MCF 10A (cell line): ENCODE measurements around the gene CDH15. TPM values are rescaled to one million over a fixed set of nuclear protein-coding genes. Genes with fewer than 3 reads are reported as not detected.

Experiments
- BruUV-seq: library from RNA; stranded (reverse); fragments of 400-500 nt; replicated peaks from 2 replicates; lab custom pipeline; 2021; lab: Mats Ljungman, UMichigan
- CTCF ChIA-PET: fragments of 300-600 bp; sonication (Branson Sonifier 250); formaldehyde crosslinking; extraction: SDS; loops from one replicate; lab custom pipeline; 2021; ENCODE audit warnings: antibody characterized with exemption, inconsistent platforms; lab: Yijun Ruan, JAX
- POLR2A ChIA-PET: fragments of 300-600, 350-650 bp; sonication (Branson Sonifier 250); formaldehyde crosslinking; extraction: SDS; loops from one replicate; lab custom pipeline; 2020; ENCODE audit warnings: antibody characterized with exemption, inconsistent platforms; lab: Yijun Ruan, JAX
- DNase-seq: peaks from one replicate; pipeline ENCODE4 v3.0.0-alpha.2; 2018; ENCODE audit not compliant: unreplicated experiment
- H3K27ac Mint-ChIP-seq: one replicate; pipeline ENCODE4 v1.8.0; 2022; ENCODE audit warnings: mild to moderate bottlenecking, low read depth, mixed read lengths; ENCODE audit not compliant: unreplicated experiment
- H3K27me3 Mint-ChIP-seq: one replicate; pipeline ENCODE4 v1.8.0; 2022; ENCODE audit warnings: mixed read lengths; ENCODE audit not compliant: insufficient read depth, unreplicated experiment
- H3K36me3 Mint-ChIP-seq: one replicate; pipeline ENCODE4 v1.8.0; 2022; ENCODE audit warnings: mild to moderate bottlenecking, moderate library complexity, mixed read lengths; ENCODE audit not compliant: insufficient read depth, unreplicated experiment
- H3K4me1 Mint-ChIP-seq: one replicate; pipeline ENCODE4 v1.8.0; 2022; ENCODE audit warnings: mixed read lengths; ENCODE audit not compliant: insufficient read depth, unreplicated experiment
- H3K4me3 Mint-ChIP-seq: one replicate; pipeline ENCODE4 v1.8.0; 2022; ENCODE audit warnings: mild to moderate bottlenecking, moderate library complexity, mixed read lengths; ENCODE audit not compliant: unreplicated experiment
- H3K9me3 Mint-ChIP-seq: one replicate; pipeline ENCODE4 v1.8.0; 2022; ENCODE audit warnings: mixed read lengths; ENCODE audit not compliant: unreplicated experiment
- CTCF ChIP-seq: fragments of 200-600 bp; IDR thresholded peaks from one replicate; pipeline ENCODE4 v1.8.0; 2022; ENCODE audit warnings: antibody characterized with exemption, mild to moderate bottlenecking; ENCODE audit not compliant: unreplicated experiment
- intact Hi-C: fragments of 100-400 bp; cut with micrococcal nuclease; formaldehyde crosslinking; loops from 2 replicates; pipeline ENCODE4 v1.14.1; 2022
- total RNA-seq: library from RNA; stranded (reverse); gene quantifications from 2 replicates; pipeline ENCODE4 v1.2.3, GENCODE V29; 2022

CDH15 gene
- total RNA-seq, 1 experiment from 2014 or later: not detected

- intact Hi-C loops: no loop called here
- Mint-ChIP-seq H3K36me3 (peaks cover 36% of the 10 kb centered on the region), H3K9me3 (no peaks in the 10 kb centered on the region), H3K27ac (no peak overlapping the region), H3K4me3 (no peak overlapping the region), H3K27me3 (no peaks in the 10 kb centered on the region), H3K4me1 (peaks cover 2% of the 10 kb centered on the region)
- no peak for TF ChIP-seq CTCF
- BruUV-seq: no TSS peak
- ChIA-PET POLR2A (interaction anchor here (0.5 to 2.3 kb wide), 5 partner anchors 10 to 352 kb away, joined by 4 to 7 read pairs (median 5); partner anchors contain the start of genes ACSF3 and APRT), CTCF (interaction anchor here (0.6 to 2.0 kb wide), 3 partner anchors 12 to 718 kb away, joined by 3 to 9 read pairs (median 4); no protein-coding TSS in a partner anchor)
- peak; percentile 37 for DNase-seq
Observed at GRCh38 chr16:89155184-89155679, 16.3 kb upstream of the CDH15 start.

GRCh38 chr16:89155851-89156739 lies 15.5 kb upstream of the CDH15 start:
- POLR2A ChIA-PET: interaction anchor here (0.8 to 2.3 kb wide), 4 partner anchors 9 to 346 kb away, joined by 4 to 7 read pairs (median 5); partner anchors contain the start of genes ACSF3 and APRT
- intact Hi-C loops: no loop called here
- H3K27ac Mint-ChIP-seq: no peak overlapping the region
- DNase-seq: no peak
- CTCF ChIA-PET: interaction anchor here (1.0 to 2.0 kb wide), 2 partner anchors 11 to 485 kb away, joined by 3 to 9 read pairs; no protein-coding TSS in a partner anchor
- no peaks in the 10 kb centered on the region for H3K4me1 Mint-ChIP-seq
- no peaks in the 10 kb centered on the region for H3K9me3 Mint-ChIP-seq
- BruUV-seq: TSS peak; percentile 40
- no peak overlapping the region for H3K4me3 Mint-ChIP-seq
- no peak for TF ChIP-seq CTCF
- no peaks in the 10 kb centered on the region for H3K27me3 Mint-ChIP-seq
- peaks cover 32% of the 10 kb centered on the region for H3K36me3 Mint-ChIP-seq

GRCh38 chr16:89156740-89157645 lies 14.6 kb upstream of the CDH15 start:
- peaks cover 23% of the 10 kb centered on the region for H3K36me3 Mint-ChIP-seq
- DNase-seq: no peak
- no peak overlapping the region for H3K4me3 Mint-ChIP-seq
- no TSS peak for BruUV-seq
- ChIA-PET CTCF (interaction anchor here (1.0 to 2.0 kb wide), 2 partner anchors 10 to 484 kb away, joined by 3 to 9 read pairs; no protein-coding TSS in a partner anchor), POLR2A (interaction anchor here (1.5 to 2.3 kb wide), 2 partner anchors 63 to 345 kb away, joined by 5 read pairs; partner anchors contain the start of genes ACSF3 and APRT)
- H3K27ac Mint-ChIP-seq: no peak overlapping the region
- intact Hi-C loops: no loop called here
- H3K4me1 Mint-ChIP-seq: no peaks in the 10 kb centered on the region
- no peaks in the 10 kb centered on the region for H3K9me3 Mint-ChIP-seq
- no peaks in the 10 kb centered on the region for H3K27me3 Mint-ChIP-seq
- no peak for TF ChIP-seq CTCF
